Amygdala (tissue), 56 donors: ENCODE data around the gene BICDL2.

Source experiments
- DNase-seq, 56 donors: peaks; one replicate each; lab custom pipeline; 2025; lab: John Stamatoyannopoulos, UW

Gene BICDL2

DNA sequence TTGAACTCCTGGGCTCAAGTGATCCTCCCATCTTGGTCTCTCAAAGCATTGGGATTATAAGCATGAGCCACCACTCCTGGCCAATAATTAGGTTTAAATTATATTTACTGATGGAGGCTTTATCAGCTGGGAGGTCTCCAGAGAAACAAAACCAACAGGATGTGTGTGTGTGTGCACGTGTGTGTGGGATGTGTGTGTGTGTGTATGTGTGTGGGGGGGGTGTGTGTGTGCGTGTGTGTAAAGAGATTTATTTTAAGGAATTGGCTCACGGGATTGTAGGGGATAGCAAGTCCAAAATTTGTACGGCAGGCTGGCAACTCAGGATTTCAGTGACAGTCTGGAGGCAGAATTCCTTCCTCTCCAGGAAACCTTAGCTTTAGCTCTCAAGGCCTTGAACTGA lies 14.3 kb upstream of the BICDL2 start:
- DNase-seq: no peak

GRCh38 chr16:3050487-3050886 lies 13.7 kb upstream of the BICDL2 start:
- no peak for DNase-seq

GRCh38 chr16:3049921-3050481 lies 13.3 kb upstream of the BICDL2 start:
- no peak for DNase-seq

- no peak for DNase-seq
Measured at GRCh38 chr16:3047387-3047720, 10.6 kb upstream of the BICDL2 start.

DNA sequence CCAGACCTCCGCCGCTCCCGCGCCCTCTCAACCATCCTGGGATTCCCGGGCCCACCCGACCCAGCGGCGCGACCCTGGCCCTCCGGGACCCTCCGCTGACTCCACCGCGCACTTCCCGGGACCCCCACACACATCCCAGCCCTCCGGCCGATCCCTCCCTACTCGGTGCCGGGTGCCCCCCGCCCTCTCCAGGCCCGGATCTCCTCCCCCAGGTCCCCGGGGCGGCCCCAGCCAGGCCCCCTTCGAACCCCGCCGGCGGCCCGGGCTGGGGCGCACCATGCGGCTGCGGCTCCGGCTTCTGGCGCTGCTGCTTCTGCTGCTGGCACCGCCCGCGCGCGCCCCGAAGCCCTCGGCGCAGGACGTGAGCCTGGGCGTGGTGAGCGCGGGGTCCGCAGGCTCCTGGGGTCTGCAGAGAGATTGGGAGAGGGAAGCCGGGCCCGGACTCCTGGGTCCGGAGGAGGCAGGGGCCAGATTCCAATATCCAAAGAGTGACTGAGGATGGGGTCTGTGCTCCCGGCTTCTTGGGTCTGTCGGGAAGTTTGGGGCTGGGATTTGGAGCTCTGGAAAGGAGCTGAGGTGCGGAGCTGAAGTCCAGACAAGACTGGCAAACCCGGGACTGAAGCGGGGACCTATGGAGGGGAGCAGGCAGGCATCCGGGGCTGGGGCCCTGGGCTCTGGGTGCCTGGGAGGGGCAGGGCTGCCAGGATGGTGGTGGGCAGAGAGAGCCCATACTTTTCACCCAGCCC lies 10.1 kb upstream of the BICDL2 start:
- DNase-seq: no peak

DNA sequence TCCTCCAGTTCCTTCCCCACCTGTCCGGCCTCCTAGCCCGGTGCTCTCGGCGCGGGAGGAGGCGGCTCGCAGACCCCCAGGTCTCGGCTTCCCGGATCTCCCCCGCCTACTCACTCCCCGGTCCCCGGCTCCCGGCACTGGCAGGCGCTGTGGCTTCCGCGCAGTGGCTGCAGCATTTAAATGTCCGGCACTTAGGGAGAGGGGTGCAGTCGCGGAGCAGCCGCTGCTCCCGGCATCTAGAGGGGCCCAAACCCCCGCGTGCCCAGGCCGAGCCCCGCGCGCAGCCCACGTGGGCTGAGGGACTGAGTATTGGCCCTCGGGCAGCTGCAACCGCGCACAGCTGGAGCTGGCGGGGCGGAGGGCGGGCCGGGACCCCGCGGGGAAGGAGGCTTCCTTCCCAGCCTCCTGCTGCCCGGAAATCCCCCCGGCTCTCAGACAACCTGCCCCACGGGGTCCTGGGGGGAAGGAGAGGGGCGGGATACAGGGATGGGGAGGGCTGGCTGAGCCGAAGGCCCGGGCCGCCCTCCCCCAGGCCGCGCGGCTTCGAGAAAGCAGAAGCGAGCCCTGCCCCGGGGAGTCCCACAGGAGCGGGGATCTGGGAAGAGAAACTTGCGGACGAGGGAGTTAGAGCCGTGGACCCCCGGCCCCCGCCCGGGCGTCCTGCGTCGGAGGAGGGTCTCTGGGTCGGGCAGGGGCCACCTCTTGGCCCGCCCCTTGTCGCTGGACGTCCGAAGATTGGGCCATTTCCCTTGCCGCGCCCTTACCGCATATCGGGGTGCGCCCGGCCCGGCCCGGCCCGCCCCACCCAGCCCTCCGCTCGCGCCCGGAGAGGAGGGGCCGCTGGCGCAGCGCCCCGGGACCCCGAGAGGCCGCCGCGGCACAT lies 9.3 kb upstream of the BICDL2 start, which contains the start of gene MMP25:
Gene MMP25, plus strand, starts transcription at position 804 of the 883 bp plus-strand sequence. CDS start 357 bp downstream, outside the sequence.
- peak in 1 of 56 donors; percentile 16 for DNase-seq

GRCh38 chr16:3044708-3045107 lies 8.0 kb upstream of the BICDL2 start:
- DNase-seq: no peak

DNA sequence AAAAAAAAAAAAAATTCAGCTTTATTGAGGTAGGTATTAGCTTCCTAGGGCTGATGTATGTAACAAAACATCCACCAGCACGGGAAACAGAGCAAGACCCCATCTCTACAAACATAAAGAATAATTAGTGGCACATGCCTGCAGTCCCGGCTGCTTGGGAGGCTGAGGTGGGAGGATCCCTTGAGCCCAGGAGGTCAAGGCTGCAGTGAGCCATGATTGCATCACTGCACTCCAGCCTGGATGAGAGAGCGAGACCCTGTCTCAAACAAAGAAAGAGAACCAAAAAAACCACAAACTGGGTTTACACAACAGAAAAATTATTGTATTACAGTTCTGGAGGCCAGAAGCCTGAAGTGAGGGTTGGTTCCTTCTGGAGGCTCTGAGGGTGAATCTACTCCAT lies 5.6 kb upstream of the BICDL2 start:
- DNase-seq: no peak

- DNase-seq: no peak
Measured at GRCh38 chr16:3038896-3039295, 2.2 kb upstream of the BICDL2 start.

GRCh38 chr16:3038256-3038655 lies 1.5 kb upstream of the BICDL2 start:
- DNase-seq: no peak

GRCh38 chr16:3035972-3036725 lies 595 bp downstream of the BICDL2 start:
- no peak for DNase-seq

- DNase-seq: no peak
Measured at GRCh38 chr16:3035289-3035971, 1.3 kb downstream of the BICDL2 start.

DNA sequence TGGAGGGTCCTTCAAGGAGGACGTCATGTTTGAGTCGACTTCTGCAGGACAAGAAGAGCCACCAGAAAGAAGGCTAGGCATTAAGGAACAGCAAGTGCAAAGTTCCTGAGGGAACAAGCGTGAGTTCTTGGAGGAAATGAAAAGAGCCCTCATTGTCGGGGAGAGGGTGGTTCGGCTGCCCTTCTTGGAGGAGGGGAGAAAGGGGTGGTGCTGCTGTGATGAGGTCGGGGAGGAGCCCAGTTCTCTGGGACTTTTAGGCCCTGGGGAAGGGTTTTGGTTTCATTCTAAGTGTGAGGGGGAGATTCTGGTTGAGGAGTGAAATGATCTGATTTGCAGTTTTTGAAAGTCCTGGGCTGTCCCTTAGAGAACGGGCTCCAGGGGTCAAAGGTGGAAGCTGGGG lies 4.1 kb downstream of the BICDL2 start:
- no peak for DNase-seq

- DNase-seq: no peak
Measured at GRCh38 chr16:3030222-3031212, 6.2 kb downstream of the BICDL2 start.

- no peak for DNase-seq
Measured at GRCh38 chr16:3029491-3030221, 7.1 kb downstream of the BICDL2 start.

- no peak for DNase-seq
Measured at GRCh38 chr16:3028716-3029319, 7.9 kb downstream of the BICDL2 start.

GRCh38 chr16:3027983-3028715 lies 8.6 kb downstream of the BICDL2 start:
- DNase-seq: peak in 41 of 56 donors; percentile 14 to 77 (median 46)
